Measurements from ENCODE around the gene FAM50B. TPM values are rescaled to one million over a fixed set of nuclear protein-coding genes. Genes with fewer than 3 reads are reported as not detected.
A peak's percentile ranks its signal among the peaks of the same experiment; 100 is the strongest.

Gene FAM50B
- total RNA-seq, 1 donor from 2014 or later, result 10.6 TPM

DNA sequence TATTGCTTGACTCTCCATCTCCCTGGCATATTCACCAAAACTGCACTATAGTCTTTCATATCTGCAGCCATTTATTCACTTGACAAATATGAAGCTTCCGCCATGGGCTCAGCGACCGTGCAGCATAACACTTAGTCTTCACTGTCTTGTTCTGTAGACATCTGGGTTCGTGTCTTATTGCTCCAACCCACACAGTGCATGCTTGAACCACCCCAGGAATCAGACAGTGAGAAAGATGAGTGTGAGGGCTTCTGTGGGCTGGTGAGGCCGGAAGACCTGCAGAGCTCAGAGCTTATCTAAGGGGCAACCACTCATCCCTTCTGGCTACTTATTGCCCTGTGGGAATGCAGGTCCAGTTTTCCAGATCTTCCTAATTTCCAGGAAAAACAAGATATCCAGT lies 19.9 kb upstream of the FAM50B start:
- H3K4me1 ChIP-seq, result peaks cover 26% of the 10 kb centered on the region
- H3K9me3 ChIP-seq, result no peaks in the 10 kb centered on the region
- no peaks in the 10 kb centered on the region for H3K27me3 ChIP-seq (ENCODE audit: low read depth)
- ATAC-seq, result no peak
- H3K36me3 ChIP-seq, result no peaks in the 10 kb centered on the region
- intact Hi-C loops (cut with DNase I), result no loop called here
- H3K27ac ChIP-seq, result no peak overlapping the region
- no peak for DNase-seq
- no peak overlapping the region for H3K4me3 ChIP-seq
- TF ChIP-seq, protein P1, sequence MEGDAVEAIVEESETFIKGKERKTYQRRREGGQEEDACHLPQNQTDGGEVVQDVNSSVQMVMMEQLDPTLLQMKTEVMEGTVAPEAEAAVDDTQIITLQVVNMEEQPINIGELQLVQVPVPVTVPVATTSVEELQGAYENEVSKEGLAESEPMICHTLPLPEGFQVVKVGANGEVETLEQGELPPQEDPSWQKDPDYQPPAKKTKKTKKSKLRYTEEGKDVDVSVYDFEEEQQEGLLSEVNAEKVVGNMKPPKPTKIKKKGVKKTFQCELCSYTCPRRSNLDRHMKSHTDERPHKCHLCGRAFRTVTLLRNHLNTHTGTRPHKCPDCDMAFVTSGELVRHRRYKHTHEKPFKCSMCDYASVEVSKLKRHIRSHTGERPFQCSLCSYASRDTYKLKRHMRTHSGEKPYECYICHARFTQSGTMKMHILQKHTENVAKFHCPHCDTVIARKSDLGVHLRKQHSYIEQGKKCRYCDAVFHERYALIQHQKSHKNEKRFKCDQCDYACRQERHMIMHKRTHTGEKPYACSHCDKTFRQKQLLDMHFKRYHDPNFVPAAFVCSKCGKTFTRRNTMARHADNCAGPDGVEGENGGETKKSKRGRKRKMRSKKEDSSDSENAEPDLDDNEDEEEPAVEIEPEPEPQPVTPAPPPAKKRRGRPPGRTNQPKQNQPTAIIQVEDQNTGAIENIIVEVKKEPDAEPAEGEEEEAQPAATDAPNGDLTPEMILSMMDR (IDR thresholded peaks at IDR 0.05), result no peak

DNA sequence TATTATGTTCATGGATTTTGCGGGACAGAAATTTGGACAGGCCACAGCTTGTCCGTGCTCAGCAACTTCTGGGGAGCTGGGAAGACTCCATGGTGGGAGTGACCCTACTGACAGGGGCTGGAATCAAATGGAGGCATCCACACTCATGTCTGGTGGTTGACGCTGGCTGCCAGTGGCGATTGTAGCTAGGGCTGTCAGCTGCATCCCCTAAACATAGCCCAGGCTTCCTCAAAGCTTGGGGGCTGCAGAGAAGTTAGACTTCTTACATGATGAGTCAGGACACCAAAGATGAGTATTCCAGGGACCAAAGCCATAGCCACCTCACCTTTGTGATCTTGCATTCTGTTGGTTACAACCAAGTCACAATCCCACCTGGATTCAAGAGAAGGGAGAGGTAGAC lies 18.4 kb upstream of the FAM50B start:
- Histone ChIP-seq H3K9me3 (no peaks in the 10 kb centered on the region), H3K36me3 (no peaks in the 10 kb centered on the region), H3K27me3 (ENCODE audit: low read depth) (no peaks in the 10 kb centered on the region), H3K27ac (no peak overlapping the region), H3K4me1 (peaks cover 15% of the 10 kb centered on the region), H3K4me3 (no peak overlapping the region)
- ATAC-seq (no peak), DNase-seq (no peak)
- TF ChIP-seq, protein P1 (IDR thresholded peaks at IDR 0.05), result no peak
- intact Hi-C loops (cut with DNase I), result no loop called here

DNA sequence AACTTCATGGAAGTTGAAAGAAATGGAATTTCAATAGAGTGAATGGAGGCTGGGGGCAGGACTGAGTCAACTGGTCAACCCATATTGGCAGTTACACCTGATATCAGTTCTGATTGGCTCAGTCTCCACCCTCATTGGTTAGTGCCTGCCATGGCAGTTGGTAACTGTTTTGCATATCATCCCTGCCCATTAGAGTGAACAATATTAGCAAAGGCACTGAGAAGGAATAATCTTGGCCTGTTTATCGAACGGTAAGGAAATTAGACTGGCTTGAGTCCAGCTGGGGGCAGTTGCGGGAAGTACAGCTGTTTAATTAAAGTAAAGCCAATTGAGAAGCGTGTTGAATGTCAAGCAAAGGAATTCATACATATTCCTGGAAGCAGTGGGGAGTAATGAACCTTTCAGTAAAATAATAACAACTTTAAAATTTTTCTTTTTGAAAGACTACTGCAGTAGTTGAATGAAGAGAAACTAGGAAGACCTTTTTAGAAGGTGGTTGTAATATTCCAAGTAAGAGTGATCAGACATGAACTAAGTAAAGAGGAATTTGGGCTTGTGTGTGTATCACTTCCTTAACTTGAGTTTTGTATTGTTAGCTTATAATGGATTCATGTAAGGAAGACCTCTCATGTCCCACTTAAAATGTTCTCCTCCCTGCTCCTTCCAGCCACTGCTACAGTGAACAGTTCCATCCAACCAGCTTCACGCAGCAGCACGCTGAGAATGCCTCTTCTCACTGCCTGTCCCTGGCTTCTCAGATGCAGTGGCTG lies 17.2 kb upstream of the FAM50B start:
- H3K27me3 ChIP-seq (ENCODE audit: low read depth), result no peaks in the 10 kb centered on the region
- no peaks in the 10 kb centered on the region for H3K9me3 ChIP-seq
- no peaks in the 10 kb centered on the region for H3K36me3 ChIP-seq
- TF ChIP-seq, protein P1 (IDR thresholded peaks at IDR 0.05), result no peak
- no peak for DNase-seq
- peaks cover 12% of the 10 kb centered on the region for H3K4me1 ChIP-seq
- no peak overlapping the region for H3K27ac ChIP-seq
- intact Hi-C loops (cut with DNase I), result no loop called here
- ATAC-seq, result no peak
- H3K4me3 ChIP-seq, result no peak overlapping the region

DNA sequence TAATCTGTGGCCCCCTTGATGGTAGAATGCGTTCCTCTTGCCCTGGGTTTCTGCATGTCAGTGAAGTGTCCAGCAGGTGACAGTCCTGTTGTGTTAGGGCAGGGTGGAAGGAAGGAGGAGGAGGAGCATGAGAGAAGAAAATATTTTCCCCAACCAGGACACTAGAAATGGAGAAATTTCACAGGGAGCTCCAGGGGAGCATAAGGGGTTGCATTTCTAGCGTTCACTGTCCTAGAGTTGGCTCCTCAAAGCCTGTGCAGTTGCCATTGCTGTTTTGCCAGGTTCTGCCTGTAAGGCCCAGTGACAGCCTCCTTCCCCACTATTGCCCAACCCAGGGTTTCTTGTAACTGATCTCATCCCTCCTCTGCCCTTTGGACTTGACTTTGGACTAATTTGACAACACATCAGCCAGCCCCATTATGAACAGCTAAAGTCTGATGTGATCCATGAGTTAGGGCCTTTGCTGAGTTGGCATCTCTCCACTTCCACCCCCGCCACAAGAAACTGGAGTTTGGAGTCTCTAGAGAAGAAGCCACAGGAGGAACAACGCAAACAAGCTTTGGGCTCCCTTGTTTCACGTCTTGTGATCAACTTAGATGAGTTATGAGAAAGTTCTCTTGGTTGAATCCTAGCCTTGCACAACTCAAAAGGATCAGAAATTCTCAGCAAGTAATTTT lies 14.0 kb upstream of the FAM50B start:
- DNase-seq (no peak), ATAC-seq (peak; percentile 60 to 72)
- H3K4me3 ChIP-seq, result no peak overlapping the region
- H3K27me3 ChIP-seq (ENCODE audit: low read depth), result no peaks in the 10 kb centered on the region
- no peaks in the 10 kb centered on the region for H3K36me3 ChIP-seq
- peaks cover 8% of the 10 kb centered on the region for H3K4me1 ChIP-seq
- no peaks in the 10 kb centered on the region for H3K9me3 ChIP-seq
- no peak overlapping the region for H3K27ac ChIP-seq
- intact Hi-C loops (cut with DNase I), result no loop called here
- TF ChIP-seq, protein P1 (IDR thresholded peaks at IDR 0.05), result no peak

DNA sequence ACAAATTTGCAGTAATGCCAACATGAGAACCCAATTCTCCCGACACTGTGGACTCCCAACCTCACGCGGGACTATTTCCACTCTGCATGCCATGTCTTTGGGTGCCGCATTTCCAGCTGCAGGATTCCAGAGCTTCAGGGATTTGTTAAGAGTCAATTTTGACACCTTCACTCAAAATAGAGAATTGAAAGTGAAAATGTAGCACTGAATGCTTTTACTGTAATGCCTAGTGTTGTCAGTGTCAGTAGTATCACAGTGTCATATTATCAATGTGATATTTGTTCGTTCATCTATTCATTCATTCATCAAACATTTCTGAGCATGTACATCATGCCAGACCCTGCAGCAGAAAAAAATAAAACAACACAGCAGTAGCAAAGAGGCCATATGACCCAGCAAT lies 13.4 kb upstream of the FAM50B start:
- Histone ChIP-seq H3K27me3 (ENCODE audit: low read depth) (no peaks in the 10 kb centered on the region), H3K4me3 (no peak overlapping the region), H3K9me3 (no peaks in the 10 kb centered on the region), H3K4me1 (peaks cover 8% of the 10 kb centered on the region), H3K36me3 (no peaks in the 10 kb centered on the region), H3K27ac (no peak overlapping the region)
- DNase-seq (no peak), ATAC-seq (no peak)
- TF ChIP-seq, protein P1 (IDR thresholded peaks at IDR 0.05), result no peak
- intact Hi-C loops (cut with DNase I), result no loop called here

All from lower lobe of right lung (tissue), 2 donors.